CD4-positive, alpha-beta T cell treated with Interleukin-6 for 4 hours (primary cell): ENCODE measurements around the gene INF2.

Experiments
- DNase-seq: peaks from one replicate; pipeline ENCODE4 v3.0.0-alpha.2; 2020; ENCODE audit warnings: mixed read lengths

The INF2 gene

DNA sequence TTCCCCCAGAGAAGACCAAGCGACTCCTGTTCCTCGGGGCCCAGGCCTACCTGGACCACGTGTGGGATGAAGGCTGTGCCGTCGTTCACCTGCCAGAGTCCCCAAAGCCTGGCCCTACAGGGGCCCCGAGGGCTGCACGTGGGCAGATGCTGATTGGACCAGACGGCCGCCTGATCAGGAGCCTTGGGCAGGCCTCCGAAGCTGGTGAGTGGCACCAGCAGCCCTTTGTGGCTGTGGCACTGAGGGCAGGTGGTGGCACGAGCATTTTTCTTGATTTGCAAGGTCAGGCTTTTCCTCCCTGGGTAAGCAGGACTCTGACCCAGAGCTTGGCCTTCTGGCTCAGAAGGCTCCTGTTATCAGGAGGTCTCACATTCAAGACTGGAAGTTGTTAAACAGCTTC, 66.2 kb downstream of the INF2 start:
- no peak for DNase-seq

DNA sequence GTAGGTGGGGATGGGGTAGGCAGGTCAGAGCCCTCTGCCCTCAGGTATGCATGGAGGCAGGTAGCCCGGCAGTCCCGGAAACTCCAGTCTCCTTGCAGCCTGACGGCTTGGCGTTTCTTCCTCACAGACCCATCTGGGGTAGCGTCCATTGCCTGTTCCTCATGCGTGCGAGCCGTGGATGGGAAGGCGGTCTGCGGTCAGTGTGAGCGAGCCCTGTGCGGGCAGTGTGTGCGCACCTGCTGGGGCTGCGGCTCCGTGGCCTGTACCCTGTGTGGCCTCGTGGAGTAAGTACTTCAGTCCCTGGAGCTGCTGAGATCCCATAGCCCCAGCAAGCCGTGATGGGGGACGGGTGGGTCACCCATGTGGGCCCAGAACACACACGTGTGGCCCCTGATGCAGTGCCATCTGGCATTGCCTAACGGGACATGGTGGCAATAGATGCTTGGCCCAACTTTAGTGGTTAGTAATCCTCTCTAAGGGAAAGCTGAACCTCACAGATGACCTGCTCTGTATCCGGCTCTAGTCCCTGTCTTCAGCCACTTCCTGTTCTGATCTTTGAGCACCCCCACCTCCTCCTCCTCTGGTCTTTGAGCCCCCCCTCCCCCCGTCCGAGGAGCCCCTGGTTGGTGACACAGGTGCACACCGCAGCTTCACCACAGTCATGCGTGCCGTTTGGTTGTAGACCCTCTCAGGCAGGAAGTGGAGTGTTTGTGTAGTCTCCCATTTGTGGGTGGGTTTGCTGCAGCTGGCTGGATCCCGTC, 67.2 kb downstream of the INF2 start:
- no peak for DNase-seq

DNA sequence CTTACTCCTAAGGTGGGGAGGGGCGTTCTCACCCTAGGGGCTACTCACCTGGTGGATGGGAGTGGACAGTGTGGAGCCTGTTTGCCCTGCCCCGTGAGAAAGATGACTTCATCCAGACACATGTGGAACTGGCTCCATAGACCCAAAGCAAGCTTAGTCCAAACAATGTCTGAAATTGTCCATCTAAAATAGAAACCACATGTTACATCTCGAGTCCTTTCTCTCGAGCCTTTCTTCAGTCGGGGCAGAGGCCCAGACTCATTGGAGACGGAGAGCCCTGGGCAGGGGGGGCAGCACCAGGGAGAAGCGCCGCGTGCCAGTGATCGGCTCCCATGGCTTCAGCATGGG, 67.8 kb downstream of the INF2 start:
- DNase-seq = no peak

DNA sequence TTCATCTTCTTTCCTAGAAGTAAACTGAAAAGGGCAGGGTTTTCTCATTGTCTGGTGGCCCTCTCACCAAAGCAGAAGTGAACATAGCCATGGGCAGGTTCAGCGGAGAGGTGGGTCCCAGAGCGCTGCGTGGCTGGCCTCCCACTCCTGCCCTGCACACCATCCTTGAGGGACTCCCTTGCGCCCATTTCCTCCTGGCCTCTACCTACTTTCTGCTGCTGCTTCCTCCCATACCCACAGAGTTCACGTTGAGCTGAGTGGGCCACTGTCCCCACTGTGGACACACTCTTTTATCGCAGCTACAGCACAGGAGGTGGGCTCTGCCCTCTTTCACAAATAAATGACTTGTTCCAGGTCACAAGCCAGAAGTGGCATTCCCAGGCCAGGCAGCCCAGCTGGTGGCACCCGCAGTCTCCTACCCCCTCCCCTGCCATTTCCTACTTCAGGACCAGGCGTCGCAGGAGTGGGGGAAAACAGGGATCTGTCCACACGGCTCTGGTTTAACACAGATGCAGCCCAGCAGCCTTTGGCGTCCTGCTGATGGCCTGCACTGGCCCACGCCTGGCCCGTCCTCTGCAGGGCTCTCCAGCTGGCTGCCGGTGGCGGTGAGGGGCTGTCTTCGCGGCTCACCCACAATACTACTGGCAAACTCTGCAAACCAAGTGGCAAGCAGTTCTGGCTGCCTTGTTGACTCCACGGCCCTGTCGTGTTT, 68.4 kb downstream of the INF2 start:
- DNase-seq = no peak

DNA sequence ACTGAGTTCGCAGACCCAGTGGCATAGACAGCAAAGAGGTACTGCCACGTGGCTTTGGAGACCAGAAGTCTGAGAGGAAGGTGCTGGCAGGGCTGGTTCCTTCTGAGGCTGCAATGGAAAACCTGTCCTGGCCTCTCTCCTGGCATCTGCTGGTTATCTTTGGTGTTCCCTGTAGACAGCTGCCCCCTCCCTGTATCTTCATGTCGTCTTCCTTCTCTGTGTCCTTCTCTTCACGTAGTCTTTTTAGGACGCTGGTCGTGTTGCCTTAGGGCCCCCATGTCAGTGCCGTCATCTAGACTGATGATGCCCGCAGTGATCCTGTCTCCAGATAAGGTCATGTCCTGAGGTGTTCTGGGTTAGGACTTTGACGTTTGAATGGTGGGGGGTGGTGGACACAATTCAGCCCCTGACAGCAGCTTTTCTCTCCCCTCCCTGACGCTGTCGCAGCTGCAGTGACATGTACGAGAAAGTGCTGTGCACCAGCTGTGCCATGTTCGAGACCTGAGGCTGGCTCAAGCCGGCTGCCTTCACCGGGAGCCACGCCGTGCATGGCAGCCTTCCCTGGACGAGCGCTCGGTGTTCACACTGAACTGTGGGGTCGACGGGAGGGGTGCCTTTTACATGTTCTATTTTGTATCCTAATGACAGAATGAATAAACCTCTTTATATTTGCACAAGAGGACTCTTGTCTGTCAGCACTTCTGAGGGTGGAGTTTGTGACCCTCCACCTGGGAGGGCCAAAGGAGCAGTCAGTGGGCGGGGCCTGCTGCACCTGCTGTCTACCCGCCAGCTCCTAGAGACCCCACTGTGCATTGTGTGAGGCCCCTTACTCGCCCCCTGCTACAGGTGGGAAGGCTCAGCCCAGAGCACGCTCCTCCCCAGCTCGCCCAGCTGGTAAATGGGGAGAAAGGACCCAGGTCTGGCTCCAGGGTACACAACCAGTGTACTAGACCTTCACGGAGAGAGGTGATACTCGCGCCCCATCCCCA, 69.9 kb downstream of the INF2 start:
- no peak for DNase-seq

DNA sequence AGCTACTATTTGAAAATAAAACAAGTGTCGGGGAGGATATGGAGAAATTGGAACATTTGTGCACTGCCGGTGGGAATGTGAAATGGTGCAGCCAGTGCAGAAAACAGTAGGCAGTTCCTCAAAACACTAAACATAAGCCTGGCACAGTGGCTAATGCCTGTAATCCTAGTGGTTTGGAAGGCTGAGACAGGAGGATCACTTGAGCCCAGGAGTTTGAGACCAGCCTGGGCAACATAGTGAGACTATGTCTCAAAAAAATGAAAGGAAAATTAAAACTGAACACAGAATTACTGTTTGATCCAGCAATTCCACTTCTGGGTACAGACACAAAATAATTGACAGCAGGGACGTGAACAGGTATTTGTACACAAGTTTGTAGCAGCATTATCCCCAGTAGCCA, 76.1 kb downstream of the INF2 start:
- DNase-seq = no peak

DNA sequence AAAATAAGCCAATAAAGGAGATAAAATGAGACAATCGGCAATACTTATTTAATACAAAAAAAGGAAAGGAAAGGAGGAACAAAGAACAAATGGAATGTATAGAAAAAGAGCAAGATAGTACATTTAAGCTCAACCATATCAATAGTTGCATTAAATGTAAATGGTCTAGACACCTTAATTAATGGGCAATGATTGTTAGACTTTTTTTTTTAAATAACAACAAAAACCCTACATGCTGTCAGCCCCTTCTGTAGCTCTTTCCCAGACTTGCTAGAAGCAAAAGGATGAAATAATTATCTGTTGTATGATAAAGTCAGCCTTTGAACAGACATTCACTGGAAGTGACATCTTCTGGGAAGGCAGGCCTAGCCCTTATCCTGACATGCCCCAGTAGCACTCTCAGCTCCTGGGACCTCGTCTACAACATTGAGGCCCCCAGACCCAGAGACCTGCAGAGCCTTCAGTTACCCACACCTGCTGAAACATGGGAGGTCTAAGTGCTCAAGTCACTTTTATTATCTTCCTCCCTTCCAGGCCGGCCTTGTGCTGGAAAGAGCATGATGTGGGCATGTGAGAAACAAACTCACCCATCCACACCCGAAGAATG, 76.9 kb downstream of the INF2 start:
- no peak for DNase-seq

DNA sequence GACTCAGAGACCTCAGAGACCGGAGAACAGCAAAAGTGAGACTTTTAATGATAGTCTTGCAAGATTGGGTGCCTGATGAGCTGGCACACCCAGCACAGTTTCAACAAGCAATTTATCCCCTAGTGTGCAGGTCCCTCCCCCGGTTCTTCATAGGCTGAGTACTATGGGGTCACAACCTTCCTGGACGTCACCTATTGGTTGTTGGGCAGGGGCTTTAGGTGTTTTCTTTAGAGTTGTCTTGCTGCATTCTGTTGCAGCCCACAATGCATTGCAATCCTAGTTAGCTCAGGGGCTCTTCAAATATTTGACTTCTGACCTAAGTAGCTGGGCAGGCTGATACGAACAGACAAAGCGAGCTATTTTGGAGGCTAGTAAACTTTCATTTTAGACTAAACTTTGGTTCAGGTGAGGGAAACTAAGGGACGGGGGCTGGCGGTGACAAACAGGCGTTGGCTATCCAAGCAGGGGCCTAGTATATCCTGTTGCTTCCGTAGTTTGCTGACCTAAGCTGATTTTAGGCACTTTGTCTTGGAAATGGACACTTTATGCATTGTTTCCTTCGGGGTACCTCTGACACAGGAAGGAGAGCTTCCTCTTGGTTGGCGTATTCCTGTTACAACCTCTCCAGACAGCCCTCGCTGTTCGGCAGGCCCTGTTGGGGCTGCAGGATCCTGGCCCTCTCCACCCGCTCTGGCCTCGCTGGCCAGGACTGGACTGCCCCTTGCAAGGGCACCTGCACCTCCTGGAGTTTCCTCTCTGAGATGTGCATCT, 77.6 kb downstream of the INF2 start:
- DNase-seq = no peak

DNA sequence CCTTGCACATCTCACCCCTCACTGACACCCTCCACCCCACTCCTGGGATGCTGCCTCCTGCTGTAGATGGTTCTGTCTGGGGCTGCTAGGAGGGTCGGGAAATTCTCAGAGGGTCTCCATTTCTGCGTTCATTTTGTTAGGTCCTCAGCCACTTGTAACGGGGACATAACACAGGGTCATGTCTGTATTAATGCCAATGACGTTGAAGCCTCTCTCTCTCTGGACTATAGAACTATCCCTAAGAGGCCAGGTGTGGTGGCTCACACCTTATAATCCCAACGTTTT, 78.2 kb downstream of the INF2 start:
- no peak for DNase-seq

DNA sequence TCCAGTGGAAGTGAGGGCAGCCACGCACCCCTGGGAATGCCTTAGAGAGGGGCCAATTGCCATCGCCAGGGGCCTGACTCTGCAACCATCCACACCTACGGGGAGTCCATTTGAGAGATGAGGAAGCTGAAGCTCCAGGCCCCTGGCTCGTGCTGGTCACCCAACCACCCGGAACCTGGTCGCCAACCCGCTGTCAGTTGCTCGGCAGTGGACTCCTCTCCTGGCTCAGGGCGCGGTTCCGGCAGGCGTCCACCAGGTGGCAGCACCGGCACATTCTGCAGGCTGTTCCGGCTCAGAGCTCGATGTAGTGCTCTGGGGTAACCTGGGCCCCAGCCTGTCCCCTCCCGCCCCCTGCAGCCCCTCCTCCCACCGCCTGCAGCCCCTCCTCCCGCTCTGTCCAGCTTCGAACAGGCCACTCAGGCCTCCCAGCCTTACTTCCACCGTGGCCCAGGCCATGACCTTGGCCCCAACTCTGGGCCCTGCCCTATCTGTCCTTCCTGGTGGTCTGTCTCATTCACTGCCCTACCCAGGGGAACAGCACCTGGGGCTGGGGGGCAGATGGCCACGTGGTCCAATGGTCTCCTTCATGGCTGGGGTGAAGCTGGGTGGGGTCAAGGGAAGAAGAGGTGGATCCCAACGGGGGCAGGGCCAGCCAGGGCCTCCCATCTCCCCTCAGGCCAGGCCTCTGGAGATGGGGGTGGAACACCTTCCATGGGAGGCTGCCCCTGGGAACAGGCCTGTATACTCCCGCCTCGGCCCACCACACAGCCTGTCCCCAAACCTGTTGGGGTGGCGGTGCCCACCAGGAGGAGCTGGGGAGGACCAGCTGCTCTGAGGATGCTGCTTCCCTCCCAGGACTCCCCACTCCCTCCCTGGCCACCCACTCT, 79.3 kb downstream of the INF2 start:
- DNase-seq = peak; percentile 93

DNA sequence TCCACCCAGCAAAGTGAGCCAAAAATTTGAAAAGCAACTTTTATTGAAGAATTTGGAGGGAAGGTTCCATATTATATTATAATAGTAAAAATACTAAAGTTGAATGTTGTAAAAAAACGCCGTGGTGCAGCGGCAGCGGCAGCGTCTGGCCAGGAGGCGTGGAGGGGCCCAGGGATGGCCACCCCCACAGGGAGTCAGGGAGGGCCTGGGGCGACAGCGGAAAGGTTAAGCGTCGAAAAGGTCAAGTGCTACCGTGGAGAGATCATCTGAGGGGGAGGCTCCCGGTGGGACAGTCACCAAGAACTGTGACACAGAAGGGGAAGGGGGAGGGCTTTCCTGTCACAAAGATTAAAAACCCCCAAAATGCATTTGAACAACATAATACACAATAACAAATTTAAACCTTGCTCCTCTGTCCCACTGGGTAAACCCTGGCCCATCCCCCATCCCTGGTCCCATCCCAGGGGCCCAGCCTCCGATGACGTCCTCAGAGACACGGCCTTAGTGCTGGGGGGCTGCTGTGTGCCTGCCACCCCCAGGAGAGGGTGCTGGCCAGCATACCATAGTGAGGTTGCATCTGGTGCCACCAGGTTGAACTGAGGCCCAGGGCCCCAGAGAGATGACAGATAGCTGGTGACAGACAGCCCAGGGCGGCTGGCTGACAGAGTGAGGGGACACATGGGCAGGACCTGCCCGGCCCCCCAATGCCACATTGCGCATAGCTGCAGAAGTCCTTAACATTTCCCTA, 80.1 kb downstream of the INF2 start:
- no peak for DNase-seq

DNA sequence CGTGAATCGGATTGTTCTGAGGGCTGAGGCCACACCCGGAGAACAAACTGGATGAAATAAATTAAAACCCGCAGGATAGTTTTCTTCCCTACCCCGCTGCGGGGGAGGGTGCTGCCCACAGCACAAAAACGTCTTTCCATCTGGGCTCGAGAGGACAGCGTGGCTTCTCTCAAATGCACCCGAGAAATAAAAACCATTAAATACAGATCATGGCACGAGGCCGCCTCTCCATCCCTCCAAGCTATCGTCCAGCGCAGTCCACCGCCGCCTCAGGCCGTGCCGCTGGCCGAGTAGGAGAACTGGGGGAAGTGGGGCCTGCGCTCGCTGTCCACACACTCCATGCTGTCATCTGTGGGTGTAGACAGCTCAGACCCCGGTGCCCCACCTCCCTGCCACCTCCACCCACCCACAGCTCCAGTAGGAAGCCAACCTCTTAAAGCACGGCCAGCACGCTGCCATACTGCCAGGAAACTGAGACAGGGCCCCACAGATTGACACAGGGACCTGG, 80.7 kb downstream of the INF2 start:
- DNase-seq = no peak

DNA sequence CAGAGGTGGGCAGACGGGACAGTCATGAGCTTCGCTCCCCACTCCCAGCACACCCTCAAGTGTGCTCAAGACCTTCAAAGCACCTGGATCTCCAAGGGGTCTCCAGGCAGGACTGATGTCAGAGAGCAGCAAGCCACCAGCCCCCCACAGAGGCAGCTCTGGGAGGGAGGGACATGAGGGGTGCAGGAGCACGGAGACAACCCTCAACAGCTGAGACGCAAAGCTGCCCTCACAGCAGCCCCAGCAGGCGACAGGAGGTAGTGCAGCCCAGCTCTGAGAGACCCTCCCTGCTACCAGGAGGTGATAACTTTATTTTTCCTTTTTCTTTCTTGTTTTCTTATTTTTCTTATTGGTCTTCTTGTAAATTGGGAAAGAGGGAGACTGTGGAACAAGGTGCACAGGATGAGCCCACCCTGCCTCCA, 81.4 kb downstream of the INF2 start:
- no peak for DNase-seq

DNA sequence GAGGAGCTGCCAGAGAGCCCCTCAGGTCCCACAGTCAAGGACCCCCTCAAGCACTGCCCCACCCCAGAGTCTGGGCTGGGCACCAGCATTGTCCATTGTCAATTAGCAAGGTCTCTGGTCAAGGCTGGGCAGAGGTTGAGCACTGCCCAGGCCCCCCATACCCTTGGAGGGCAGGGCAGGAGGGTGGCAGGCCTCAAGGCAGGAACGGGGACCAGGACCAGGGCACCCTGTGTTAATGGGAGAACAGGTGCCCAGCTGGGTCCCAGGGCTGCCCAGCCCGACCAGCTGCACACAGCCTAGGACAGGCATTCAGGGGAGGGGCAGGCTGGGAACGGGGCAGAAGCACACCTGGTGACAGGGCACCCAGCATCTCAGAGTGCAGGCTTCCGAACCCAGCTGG, 82.0 kb downstream of the INF2 start:
- no peak for DNase-seq
